ENCODE results near the gene TAGLN2.

DNA sequence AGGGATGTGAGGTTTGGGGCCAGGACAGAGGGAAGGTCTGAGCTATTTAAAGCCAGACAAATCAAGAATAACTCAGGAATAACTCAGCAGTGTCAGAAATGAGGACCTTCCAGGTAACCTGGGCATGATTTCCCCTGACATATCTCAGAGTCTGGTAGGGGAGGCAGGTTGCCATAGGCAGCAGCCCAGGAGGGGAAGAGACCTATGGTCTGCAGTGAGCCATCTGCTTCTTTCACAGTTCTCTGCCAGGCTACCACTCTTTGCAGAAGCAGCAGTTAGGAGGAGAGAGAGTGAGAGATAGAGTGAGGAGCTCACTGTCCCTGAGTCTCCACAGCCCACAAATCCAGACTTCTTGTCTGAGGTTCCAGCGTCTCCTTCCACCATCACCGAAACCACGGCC lies 56.5 kb downstream of the TAGLN2 start:
- TF ChIP-seq, protein P1, sequence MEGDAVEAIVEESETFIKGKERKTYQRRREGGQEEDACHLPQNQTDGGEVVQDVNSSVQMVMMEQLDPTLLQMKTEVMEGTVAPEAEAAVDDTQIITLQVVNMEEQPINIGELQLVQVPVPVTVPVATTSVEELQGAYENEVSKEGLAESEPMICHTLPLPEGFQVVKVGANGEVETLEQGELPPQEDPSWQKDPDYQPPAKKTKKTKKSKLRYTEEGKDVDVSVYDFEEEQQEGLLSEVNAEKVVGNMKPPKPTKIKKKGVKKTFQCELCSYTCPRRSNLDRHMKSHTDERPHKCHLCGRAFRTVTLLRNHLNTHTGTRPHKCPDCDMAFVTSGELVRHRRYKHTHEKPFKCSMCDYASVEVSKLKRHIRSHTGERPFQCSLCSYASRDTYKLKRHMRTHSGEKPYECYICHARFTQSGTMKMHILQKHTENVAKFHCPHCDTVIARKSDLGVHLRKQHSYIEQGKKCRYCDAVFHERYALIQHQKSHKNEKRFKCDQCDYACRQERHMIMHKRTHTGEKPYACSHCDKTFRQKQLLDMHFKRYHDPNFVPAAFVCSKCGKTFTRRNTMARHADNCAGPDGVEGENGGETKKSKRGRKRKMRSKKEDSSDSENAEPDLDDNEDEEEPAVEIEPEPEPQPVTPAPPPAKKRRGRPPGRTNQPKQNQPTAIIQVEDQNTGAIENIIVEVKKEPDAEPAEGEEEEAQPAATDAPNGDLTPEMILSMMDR (IDR thresholded peaks at IDR 0.05), result no peak
- TF ChIP-seq POLR2A (IDR thresholded peaks at IDR 0.05), result no peak

All from prostate gland (tissue), 2 donors.